GM15510 (cell line): ENCODE data around the gene AP1G2.
A peak's percentile ranks its signal among the peaks of the same experiment; 100 is the strongest.

Experiments
- POLR2A ChIP-seq: IDR thresholded peaks from 3 replicates; pipeline ENCODE4 v1.6.1; 2011; ENCODE audit warnings: borderline replicate concordance; ENCODE audit not compliant: insufficient read length; ENCODE audit errors: extremely low read depth

The AP1G2 gene

DNA sequence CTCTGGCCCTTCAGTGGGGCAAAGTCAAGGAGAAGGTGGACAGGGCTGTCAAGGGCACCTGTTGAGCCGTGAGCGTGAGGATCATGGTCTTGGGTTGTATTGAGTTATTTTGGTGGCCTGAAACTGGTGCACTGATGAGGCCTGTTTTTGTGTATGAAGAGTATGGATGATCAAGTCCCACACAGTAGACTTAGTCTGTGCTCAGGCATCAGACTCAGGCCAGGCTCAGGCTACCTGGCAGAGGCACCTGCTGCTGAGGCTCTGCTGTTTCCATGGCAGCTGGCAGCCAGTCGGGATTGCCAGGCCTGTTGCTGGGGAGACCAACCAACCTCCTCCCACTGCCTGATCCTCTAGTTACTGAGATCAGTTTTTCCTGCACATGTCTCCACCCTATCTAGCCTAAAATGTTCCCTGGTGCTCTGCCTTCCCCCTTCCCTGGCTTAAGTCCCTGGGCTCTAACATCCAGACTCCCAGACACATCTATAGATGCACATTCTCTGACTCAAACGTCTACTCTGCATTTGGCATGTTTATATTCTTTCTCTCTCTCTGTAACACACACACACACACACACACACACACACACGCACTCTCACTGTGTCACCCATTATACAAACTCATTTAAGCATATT, 5.9 kb upstream of the AP1G2 start:
- no peak for TF ChIP-seq POLR2A

DNA sequence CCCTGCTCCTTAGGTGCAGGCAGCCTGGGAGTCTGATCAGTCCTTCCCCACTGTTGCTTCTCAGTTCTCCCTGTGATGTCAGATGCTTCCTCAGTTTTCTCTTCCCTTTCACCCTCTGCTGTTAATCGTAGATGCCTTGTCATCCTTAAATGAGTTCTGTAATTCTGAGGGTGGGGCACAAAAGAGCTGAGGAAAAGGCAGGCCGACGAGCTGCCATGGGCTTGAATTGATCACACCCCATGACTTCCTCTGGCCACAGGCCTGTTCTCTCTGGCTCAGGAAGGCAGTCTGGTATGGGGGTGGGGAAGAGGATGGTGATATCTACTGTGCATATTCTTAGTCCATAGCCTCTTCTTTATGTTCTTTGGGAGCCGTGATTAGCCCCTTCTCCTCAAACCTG, 5.2 kb upstream of the AP1G2 start:
- TF ChIP-seq POLR2A, result no peak

DNA sequence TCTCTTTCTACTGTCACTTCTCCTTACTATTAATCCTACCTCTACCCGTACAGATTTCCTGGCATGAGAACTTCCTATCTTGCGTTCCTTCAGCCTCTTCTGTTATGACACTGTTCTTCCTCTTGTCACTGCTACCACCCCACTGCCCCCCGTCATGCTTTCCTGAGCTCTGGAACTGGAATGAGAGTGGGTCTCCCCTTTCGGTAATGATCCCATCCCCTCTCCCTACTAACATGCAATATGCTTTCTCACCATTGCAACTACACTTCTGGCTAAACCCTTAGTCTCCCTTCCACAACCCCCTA, 4.9 kb upstream of the AP1G2 start:
- no peak for TF ChIP-seq POLR2A

DNA sequence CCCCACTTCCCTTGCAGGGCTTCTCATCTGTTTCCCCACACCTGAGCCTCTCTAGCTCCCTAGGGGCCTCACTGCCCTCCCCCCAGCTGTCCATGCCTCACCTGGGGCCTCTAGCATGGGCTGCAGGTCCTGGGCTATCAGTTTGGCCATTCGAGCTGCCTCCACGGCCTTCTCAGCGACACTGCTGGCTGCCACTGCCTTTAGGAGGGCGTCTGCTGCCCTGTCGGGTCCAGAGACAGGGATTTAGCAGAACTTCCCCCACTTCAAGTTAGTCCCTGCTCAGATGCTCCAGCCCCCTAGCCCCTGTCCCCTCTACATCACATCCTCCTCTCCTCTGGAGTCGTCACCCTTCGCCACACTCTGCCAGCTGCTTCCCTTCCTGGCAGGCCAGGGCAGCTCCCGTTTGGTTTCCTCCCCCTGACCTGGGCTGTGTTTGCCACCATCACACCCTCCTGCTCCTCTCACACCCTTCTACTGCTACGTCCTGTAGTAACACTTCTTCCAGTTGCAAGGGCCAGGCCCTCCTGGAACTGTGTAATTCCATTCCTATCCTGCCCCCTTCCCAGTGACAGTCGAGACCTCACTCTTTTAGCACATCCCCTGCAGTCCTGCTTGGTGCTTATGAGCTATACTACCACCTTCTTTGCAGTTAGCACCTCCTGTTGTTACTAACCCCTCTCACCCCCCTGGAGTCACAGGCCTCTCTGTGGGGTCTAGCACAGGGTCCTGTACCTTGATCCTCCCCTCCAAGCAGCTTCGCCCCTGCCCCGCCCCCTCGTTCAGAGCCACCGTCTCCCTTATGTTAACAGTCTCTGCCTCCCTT, 4.3 kb upstream of the AP1G2 start:
- TF ChIP-seq POLR2A, result no peak

- no peak for TF ChIP-seq POLR2A
Observed at GRCh38 chr14:23570806-23571483, 3.4 kb upstream of the AP1G2 start.

- TF ChIP-seq POLR2A, result no peak
Observed at GRCh38 chr14:23569443-23570151, 2.0 kb upstream of the AP1G2 start.

DNA sequence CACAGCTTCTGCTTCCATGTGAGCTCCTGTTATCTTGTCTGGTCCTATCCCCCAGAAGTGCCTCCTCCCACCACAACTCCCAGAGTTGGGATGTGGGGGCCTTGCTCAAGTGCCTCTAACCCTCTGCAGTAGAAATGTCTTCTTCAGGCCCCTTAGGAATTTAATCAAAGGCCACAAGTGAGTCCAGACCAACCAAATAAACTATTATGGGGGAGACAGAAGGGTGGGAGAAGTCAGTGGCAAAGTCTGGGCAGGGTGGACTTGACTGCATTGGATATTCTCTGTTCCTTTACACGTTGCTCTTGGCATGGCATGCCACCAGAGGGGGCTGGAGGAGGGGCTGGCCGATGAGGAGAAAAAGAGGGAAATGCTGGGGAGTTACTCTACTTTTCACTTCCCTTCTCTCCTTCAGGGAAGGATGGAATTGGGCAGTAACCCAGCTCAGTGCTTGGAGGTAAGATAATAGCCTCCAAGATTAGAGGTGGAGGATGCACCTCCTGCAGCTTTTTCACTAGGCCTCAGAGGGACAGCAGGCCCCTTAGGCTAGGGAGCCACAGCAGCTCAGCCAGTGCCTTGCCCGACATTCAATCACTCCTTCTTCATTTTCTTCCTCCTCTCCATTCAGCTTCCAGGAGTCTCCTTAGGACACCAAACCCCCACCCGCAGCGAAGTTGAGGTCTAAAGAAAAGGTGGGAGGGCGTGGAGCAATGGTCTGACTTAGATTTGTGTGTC, 1.2 kb upstream of the AP1G2 start:
- no peak for TF ChIP-seq POLR2A

GRCh38 chr14:23568021-23568599, 519 bp upstream of the AP1G2 start:
- TF ChIP-seq POLR2A, result no peak

GRCh38 chr14:23566778-23567185, 809 bp downstream of the AP1G2 start:
- no peak for TF ChIP-seq POLR2A

DNA sequence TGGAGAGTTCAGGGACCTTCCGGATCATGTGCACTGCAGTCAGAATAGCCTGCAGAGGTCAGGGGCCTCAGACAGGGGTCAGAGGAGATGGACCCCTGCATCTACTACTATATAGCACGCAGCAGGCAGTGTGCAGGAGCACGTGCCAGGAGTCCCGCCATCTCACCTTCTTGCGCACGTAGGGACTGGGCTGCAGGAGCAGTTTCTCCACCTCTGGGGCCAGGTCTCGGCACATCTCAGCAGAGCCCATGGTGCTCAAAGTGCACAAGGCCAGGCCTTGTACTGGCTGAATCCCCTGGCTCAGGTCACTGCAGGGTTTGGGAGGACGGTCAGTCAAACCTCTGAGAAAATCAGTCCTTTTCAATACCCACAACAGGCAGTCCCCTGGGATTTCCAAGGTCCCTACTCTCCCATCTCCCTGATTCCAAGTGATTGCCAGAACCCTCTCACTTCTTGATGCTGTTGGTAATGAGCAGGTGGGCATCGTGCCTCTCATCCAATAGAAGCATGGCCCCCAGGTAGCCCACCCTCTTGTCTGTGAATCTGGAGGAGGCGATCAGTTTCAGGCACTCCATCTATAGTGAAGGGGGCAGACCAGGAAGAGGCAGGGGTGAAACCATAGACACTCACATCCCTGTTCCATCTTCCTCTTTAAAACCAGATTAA, 1.3 kb downstream of the AP1G2 start:
- TF ChIP-seq POLR2A, result no peak

DNA sequence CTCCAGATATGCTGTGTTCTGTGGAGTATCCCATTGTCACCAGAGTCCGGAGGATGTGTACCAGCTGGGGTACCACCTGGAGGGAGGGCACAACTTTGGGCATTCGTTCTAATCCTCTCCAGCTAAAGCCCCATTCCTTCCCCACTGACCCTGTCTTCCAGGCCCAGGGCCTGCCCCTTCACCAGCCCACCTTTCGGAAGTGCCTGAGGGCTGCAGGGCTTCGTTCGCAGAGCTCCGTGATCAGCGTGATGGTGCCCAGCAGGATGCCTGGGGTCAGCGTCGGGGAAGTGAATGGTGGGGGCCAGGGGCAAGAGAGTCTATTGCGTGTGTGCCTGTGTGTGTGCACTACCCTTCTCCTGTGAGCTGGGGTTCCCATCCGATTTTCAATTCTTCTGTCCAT, 2.0 kb downstream of the AP1G2 start:
- TF ChIP-seq POLR2A, result peak; percentile 4

DNA sequence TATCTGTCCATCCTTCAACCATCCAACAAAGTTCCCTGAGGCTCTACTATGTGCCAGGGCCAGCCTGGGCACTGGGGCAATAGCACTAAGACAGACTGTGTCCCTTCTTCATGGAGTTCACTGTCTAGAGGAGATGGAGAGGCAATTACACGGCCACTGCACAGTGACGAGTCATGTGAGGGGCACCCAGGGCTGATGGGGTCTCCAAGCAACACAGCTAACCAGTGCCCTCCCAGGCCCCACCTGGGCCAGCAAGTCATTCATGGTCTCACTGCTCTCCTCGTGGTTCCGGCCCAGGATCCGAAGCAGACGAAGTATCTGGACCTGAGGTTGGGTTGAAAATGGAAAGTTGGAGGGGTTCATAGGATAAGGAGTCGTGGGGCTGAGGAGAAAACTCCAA, 2.7 kb downstream of the AP1G2 start:
- TF ChIP-seq POLR2A, result no peak

- TF ChIP-seq POLR2A, result no peak
Observed at GRCh38 chr14:23564181-23564812, 3.3 kb downstream of the AP1G2 start.
